Spinal cord (tissue), 10 donors: ENCODE measurements around the gene SMAD6. TPM values are rescaled to one million over a fixed set of nuclear protein-coding genes. Genes with fewer than 3 reads are reported as not detected.
A peak's percentile ranks its signal among the peaks of the same experiment; 100 is the strongest.

ENCODE experiments used
- DNase-seq, 6 donors: peaks; one replicate each; pipeline versions ENCODE4 v3.0.0 to v3.0.0-alpha.2; 2013 to 2015; ENCODE audit warnings: low spot score in 6 of 6, low read depth in 4 of 6
- H3K27ac ChIP-seq: one replicate; pipeline ENCODE4 v1.5.1; 2013; ENCODE audit warnings: low read depth, low read length, control low read depth
- H3K27me3 ChIP-seq: one replicate; pipeline ENCODE4 v1.6.1; 2013; ENCODE audit warnings: low read length; ENCODE audit not compliant: control insufficient read depth, insufficient read depth
- H3K36me3 ChIP-seq: one replicate; pipeline ENCODE4 v1.6.1; 2013; ENCODE audit warnings: low read length; ENCODE audit not compliant: control insufficient read depth, insufficient read depth
- H3K4me1 ChIP-seq: one replicate; pipeline ENCODE4 v1.6.1; 2013; ENCODE audit warnings: low read length; ENCODE audit not compliant: control insufficient read depth, insufficient read depth
- H3K4me3 ChIP-seq: one replicate; pipeline ENCODE4 v1.5.1; 2013; ENCODE audit warnings: low read depth, low read length, control low read depth
- H3K9me3 ChIP-seq: one replicate; pipeline ENCODE4 v1.6.1; 2013; ENCODE audit warnings: low read length; ENCODE audit not compliant: control insufficient read depth, insufficient read depth
- WGBS: methylation state at CpG from one replicate; pipeline ENCODE4 v1.1.5; 2013; ENCODE audit warnings: missing lambda C conversion rate; ENCODE audit not compliant: insufficient coverage; 5-methylcytosine and 5-hydroxymethylcytosine counted together
- polyA plus RNA-seq, 2 donors: library from polyadenylated mRNA; unstranded; fragments of 120-200 nt; gene quantifications; one replicate each; pipeline ENCODE4 v1.2.1, GENCODE V29; 2013; ENCODE audit not compliant: insufficient read length in 2 of 2
- total RNA-seq, 2 donors: library from RNA; depleted of rRNA in 1 of 2; stranded (reverse); fragments of 120-200 nt in 1 of 2; fragments of >200 nt in 1 of 2; gene quantifications; one replicate each; pipeline versions ENCODE4 v1.2.3 to v1.2.4, GENCODE V29; 2013 to 2014
- donor health status: healthy.

The SMAD6 gene
- total and polyA plus RNA-seq, 4 donors, result 7.7 to 22.0 (median 10.3) TPM

GRCh38 chr15:66657185-66658020 is 44.6 kb upstream of the SMAD6 start:
- peaks cover 6% of the 10 kb centered on the region for H3K27me3 ChIP-seq
- 37% methylated on average over 5 of the region's 9 CpGs for WGBS
- peak in 4 of 6 donors; percentile 17 to 76 (median 44) for DNase-seq

GRCh38 chr15:66658044-66658443 is 44.0 kb upstream of the SMAD6 start:
- H3K27me3 ChIP-seq, result peaks cover 6% of the 10 kb centered on the region
- no peaks in the 10 kb centered on the region for H3K36me3 ChIP-seq
- no peak for DNase-seq
- no peak overlapping the region for H3K4me3 ChIP-seq
- H3K9me3 ChIP-seq, result no peaks in the 10 kb centered on the region
- no CpG with 5 or more reads among the region's 5 CpGs for WGBS
- no peak overlapping the region for H3K27ac ChIP-seq
- H3K4me1 ChIP-seq, result peaks cover 32% of the 10 kb centered on the region

More at GRCh38 chr15:66657185-66658020, 44.6 kb upstream of the SMAD6 start:
- Histone ChIP-seq H3K27ac (no peak overlapping the region), H3K4me1 (peaks cover 32% of the 10 kb centered on the region), H3K9me3 (no peaks in the 10 kb centered on the region), H3K36me3 (no peaks in the 10 kb centered on the region), H3K4me3 (no peak overlapping the region)

- Histone ChIP-seq H3K27ac (no peak overlapping the region), H3K4me1 (peaks cover 32% of the 10 kb centered on the region), H3K36me3 (no peaks in the 10 kb centered on the region), H3K9me3 (no peaks in the 10 kb centered on the region), H3K4me3 (no peak overlapping the region), H3K27me3 (peaks cover 6% of the 10 kb centered on the region)
- no peak for DNase-seq
- 95% methylated on average over 2 of the region's 2 CpGs for WGBS
Measured at GRCh38 chr15:66658855-66659254, 43.2 kb upstream of the SMAD6 start.

- H3K27me3 ChIP-seq, result peaks cover 6% of the 10 kb centered on the region
- H3K36me3 ChIP-seq, result no peaks in the 10 kb centered on the region
- H3K9me3 ChIP-seq, result no peaks in the 10 kb centered on the region
- no peak for DNase-seq
- no peak overlapping the region for H3K4me3 ChIP-seq
- H3K27ac ChIP-seq, result no peak overlapping the region
- peaks cover 31% of the 10 kb centered on the region for H3K4me1 ChIP-seq
- 92% methylated on average over 1 of the region's 3 CpGs for WGBS
Measured at GRCh38 chr15:66659384-66659783, 42.7 kb upstream of the SMAD6 start.

DNA sequence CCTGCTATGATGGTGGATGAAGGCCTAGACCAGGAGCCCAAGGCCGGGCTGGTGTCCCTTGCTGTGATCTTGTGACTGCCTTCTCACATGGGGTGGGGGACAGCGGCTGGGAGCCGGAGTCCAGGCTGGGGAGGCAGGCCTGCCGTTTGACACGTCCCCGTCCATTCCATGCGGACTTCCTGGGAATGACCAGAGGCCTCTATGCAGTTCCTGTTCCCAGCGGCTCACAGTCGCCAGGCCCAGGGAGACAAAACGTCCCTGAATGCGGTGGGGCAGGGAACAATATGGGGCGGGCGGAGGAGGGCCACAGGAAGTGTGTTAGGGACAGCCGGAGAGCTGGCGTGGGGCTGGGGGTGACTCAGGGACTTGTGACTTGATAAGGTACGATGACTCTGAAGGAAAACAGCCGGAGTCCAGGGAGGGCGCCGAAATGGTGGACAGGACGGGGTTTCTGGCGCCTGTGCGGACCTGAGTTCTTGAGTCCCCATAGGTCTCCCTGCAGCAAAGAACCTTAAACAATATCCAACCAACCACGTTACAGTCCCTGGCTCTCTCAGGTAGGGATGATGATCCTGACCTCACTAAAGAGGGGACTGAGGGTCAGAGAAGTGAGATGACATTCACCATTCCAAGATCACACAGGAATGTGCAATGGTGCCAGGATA is 40.5 kb upstream of the SMAD6 start:
- Histone ChIP-seq H3K4me1 (peaks cover 18% of the 10 kb centered on the region), H3K27ac (no peak overlapping the region), H3K4me3 (no peak overlapping the region), H3K9me3 (no peaks in the 10 kb centered on the region), H3K36me3 (no peaks in the 10 kb centered on the region), H3K27me3 (no peaks in the 10 kb centered on the region)
- WGBS, result 74% methylated on average over 19 of the region's 23 CpGs
- DNase-seq, result no peak

GRCh38 chr15:66662522-66662921 is 39.5 kb upstream of the SMAD6 start:
- Histone ChIP-seq H3K4me1 (peaks cover 10% of the 10 kb centered on the region), H3K27me3 (no peaks in the 10 kb centered on the region), H3K4me3 (no peak overlapping the region), H3K36me3 (no peaks in the 10 kb centered on the region), H3K9me3 (no peaks in the 10 kb centered on the region), H3K27ac (no peak overlapping the region)
- 58% methylated on average over 3 of the region's 4 CpGs for WGBS
- no peak for DNase-seq

- Histone ChIP-seq H3K27me3 (no peaks in the 10 kb centered on the region), H3K27ac (no peak overlapping the region), H3K9me3 (no peaks in the 10 kb centered on the region), H3K36me3 (no peaks in the 10 kb centered on the region), H3K4me3 (no peak overlapping the region), H3K4me1 (peaks cover 3% of the 10 kb centered on the region)
- no peak for DNase-seq
- WGBS, result 89% methylated on average over 3 of the region's 3 CpGs
Measured at GRCh38 chr15:66663664-66664063, 38.4 kb upstream of the SMAD6 start.

GRCh38 chr15:66670175-66670574 is 31.9 kb upstream of the SMAD6 start:
- 78% methylated on average over 7 of the region's 9 CpGs for whole genome bisulfite sequencing
- Histone ChIP-seq H3K27me3 (no peaks in the 10 kb centered on the region), H3K36me3 (no peaks in the 10 kb centered on the region), H3K4me1 (no peaks in the 10 kb centered on the region), H3K4me3 (no peak overlapping the region), H3K9me3 (peaks cover 3% of the 10 kb centered on the region), H3K27ac (no peak overlapping the region)
- no peak for DNase-seq

GRCh38 chr15:66670762-66671580 is 31.1 kb upstream of the SMAD6 start:
- no peak overlapping the region for H3K27ac ChIP-seq
- no peak overlapping the region for H3K4me3 ChIP-seq
- H3K9me3 ChIP-seq, result peaks cover 3% of the 10 kb centered on the region
- no peaks in the 10 kb centered on the region for H3K36me3 ChIP-seq
- H3K4me1 ChIP-seq, result no peaks in the 10 kb centered on the region
- WGBS, result 50% methylated on average over 17 of the region's 23 CpGs
- H3K27me3 ChIP-seq, result no peaks in the 10 kb centered on the region
- DNase-seq, result no peak
